Stomach (tissue), 9 donors: Measurements from ENCODE around the gene TFEB. TPM values are rescaled to one million over a fixed set of nuclear protein-coding genes. Genes with fewer than 3 reads are reported as not detected.

Source experiments
- DNase-seq, 2 donors: peaks; one replicate each; pipeline versions ENCODE4 v3.0.0 to v3.0.0-alpha.2; 2013 to 2019
- H3K27ac ChIP-seq, 5 donors: fragments of 200-600 bp in 4 of 5; sonication (generic) in 4 of 5; one replicate each; pipeline ENCODE4 v1.5.1; 2013 to 2019; ENCODE audit warnings: mild to moderate bottlenecking in 1 of 5, moderate library complexity in 1 of 5
- H3K27me3 ChIP-seq, 3 donors: fragments of 200-600 bp; sonication (generic); one replicate each; pipeline ENCODE4 v1.5.1; 2017 to 2019; ENCODE audit warnings: mixed run types in 1 of 3
- H3K36me3 ChIP-seq, 4 donors: fragments of 200-600 bp; sonication (generic); 1 replicate in 3 of 4; 2 replicates in 1 of 4; pipeline ENCODE4 v1.5.1; 2016 to 2019
- H3K4me1 ChIP-seq, 4 donors: fragments of 200-600 bp; sonication (generic); one replicate each; pipeline ENCODE4 v1.5.1; 2016 to 2019
- H3K4me3 ChIP-seq, 4 donors: fragments of 200-600 bp; sonication (generic) in 3 of 4; one replicate each; pipeline ENCODE4 v1.5.1; 2016 to 2019; ENCODE audit warnings: mild to moderate bottlenecking in 1 of 4
- H3K9me3 ChIP-seq, 4 donors: fragments of 200-600 bp; sonication (generic); one replicate each; pipeline ENCODE4 v1.5.1; 2016 to 2019
- CTCF ChIP-seq, 7 experiments: fragments of 450-650 bp in 4 of 7; fragments of 200-600 bp in 3 of 7; sonication (generic) in 3 of 7; IDR thresholded peaks; one replicate each; pipeline ENCODE4 v1.5.1; 2016 to 2019; ENCODE audit warnings: antibody characterized with exemption in 7 of 7, control low read depth in 2 of 7, mild to moderate bottlenecking in 1 of 7
- EP300 ChIP-seq: sonication (generic); formaldehyde crosslinking; IDR thresholded peaks from one replicate; pipeline ENCODE4 v1.6.1; 2017; ENCODE audit warnings: antibody characterized with exemption
- POLR2A ChIP-seq, 4 donors: fragments of 450-650 bp; IDR thresholded peaks; one replicate each; pipeline ENCODE4 v1.6.1; 2016; ENCODE audit warnings: antibody characterized with exemption in 4 of 4, control low read depth in 2 of 4, mild to moderate bottlenecking in 1 of 4, moderate library complexity in 1 of 4
- POLR2AphosphoS5 ChIP-seq, 3 donors: sonication (generic); formaldehyde crosslinking; IDR thresholded peaks; one replicate each; pipeline ENCODE4 v1.6.1; 2016; ENCODE audit warnings: antibody characterized with exemption in 3 of 3
- WGBS, 5 donors: extraction: QIAGEN DNeasy Blood & Tissue Kit in 3 of 5; methylation state at CpG; one replicate each; pipeline versions ENCODE4 v1.1.5 to v1.1.7; 2013 to 2018; 5-methylcytosine and 5-hydroxymethylcytosine counted together
- intact Hi-C: fragments of 100-400 bp; cut with DNase I; formaldehyde crosslinking; loops from one replicate; pipeline ENCODE4 v1.15.1; 2023; ENCODE audit warnings: low total_unique reads
- polyA plus RNA-seq, 3 donors: library from polyadenylated mRNA; stranded (reverse); fragments of 200-250 nt; gene quantifications; one replicate each; pipeline ENCODE4 v1.2.3, GENCODE V29; 2013
- total RNA-seq, 5 donors: library from RNA; depleted of rRNA; stranded (reverse); fragments of >200 nt; gene quantifications; one replicate each; pipeline versions ENCODE4 v1.1.0 to v1.2.3, GENCODE V29; 2014 to 2016
- donor health status: healthy with polysubstance abuse.
- donor health status: Bipolar disorder and iron deficiency.
- donor health status: healthy.

TFEB gene
- total and polyA plus RNA-seq, 8 donors: 6.4 to 130 (median 13.5) TPM

GRCh38 chr6:41678511-41679084 is 56.8 kb downstream of the TFEB start:
- 73 to 86% (median 84%) methylated on average over 7 to 8 of the region's 8 CpGs for WGBS, 5 donors
- no peaks in the 10 kb centered on the region for H3K36me3 ChIP-seq
- no peak overlapping the region for H3K27ac ChIP-seq
- no peaks in the 10 kb centered on the region for H3K27me3 ChIP-seq
- intact Hi-C loops: loop anchor here (5.0 kb wide), 1 partner anchor 306 kb away; no protein-coding TSS in a partner anchor
- no peaks in the 10 kb centered on the region for H3K9me3 ChIP-seq
- H3K4me3 ChIP-seq: no peak overlapping the region
- no peak for TF ChIP-seq CTCF (IDR thresholded peaks at IDR 0.05)
- TF ChIP-seq POLR2AphosphoS5 (IDR thresholded peaks at IDR 0.05): no peak
- TF ChIP-seq EP300: no peak
- TF ChIP-seq POLR2A (IDR thresholded peaks at IDR 0.05): no peak
- DNase-seq: no peak
- peaks cover 13 to 19% (median 18%) of the 10 kb centered on the region in 4 donors for H3K4me1 ChIP-seq

GRCh38 chr6:41677124-41677921 is 58.1 kb downstream of the TFEB start:
- no peak overlapping the region for H3K4me3 ChIP-seq
- TF ChIP-seq POLR2A (IDR thresholded peaks at IDR 0.05) (no peak), CTCF (IDR thresholded peaks at IDR 0.05) (no peak), POLR2AphosphoS5 (IDR thresholded peaks at IDR 0.05) (no peak), EP300 (no peak)
- WGBS, 5 donors: 84 to 93% (median 88%) methylated on average over 22 to 25 of the region's 25 CpGs
- H3K36me3 ChIP-seq: no peaks in the 10 kb centered on the region
- no peak overlapping the region for H3K27ac ChIP-seq
- intact Hi-C loops: loop anchor here (5.0 kb wide), 1 partner anchor 305 kb away; no protein-coding TSS in a partner anchor
- H3K9me3 ChIP-seq: no peaks in the 10 kb centered on the region
- peaks cover 1 to 6% (median 5%) of the 10 kb centered on the region in 4 donors for H3K4me1 ChIP-seq
- no peaks in the 10 kb centered on the region for H3K27me3 ChIP-seq
- no peak for DNase-seq

- H3K27me3 ChIP-seq: peaks cover 0 to 5% (median 0%) of the 10 kb centered on the region in 3 donors
- TF ChIP-seq POLR2AphosphoS5 (IDR thresholded peaks at IDR 0.05): no peak
- H3K36me3 ChIP-seq: no peaks in the 10 kb centered on the region
- no peaks in the 10 kb centered on the region for H3K9me3 ChIP-seq
- DNase-seq: no peak
- no peak overlapping the region for H3K4me3 ChIP-seq
- intact Hi-C loops: loop anchor here (5.0 kb wide), 1 partner anchor 304 kb away; no protein-coding TSS in a partner anchor
- 76 to 89% (median 81%) methylated on average over 5 of the region's 5 CpGs for WGBS, 5 donors
- H3K4me1 ChIP-seq: no peaks in the 10 kb centered on the region
- H3K27ac ChIP-seq: no peak overlapping the region
These were observed 59.0 kb downstream of the TFEB start for GRCh38 chr6:41676431-41676830.

- Histone ChIP-seq H3K4me3 (no peak overlapping the region), H3K9me3 (no peaks in the 10 kb centered on the region), H3K36me3 (no peaks in the 10 kb centered on the region), H3K27me3 (peaks cover 0 to 10% (median 0%) of the 10 kb centered on the region in 3 donors), H3K4me1 (no peaks in the 10 kb centered on the region), H3K27ac (no peak overlapping the region)
- TF ChIP-seq EP300: no peak
- no peak for TF ChIP-seq CTCF (IDR thresholded peaks at IDR 0.05)
- TF ChIP-seq POLR2A (IDR thresholded peaks at IDR 0.05): no peak
- TF ChIP-seq POLR2AphosphoS5 (IDR thresholded peaks at IDR 0.05): no peak
- intact Hi-C loops: loop anchor here (5.0 kb wide), 1 partner anchor 304 kb away; no protein-coding TSS in a partner anchor
- DNase-seq: no peak
- 64 to 77% (median 69%) methylated on average over 6 of the region's 6 CpGs for WGBS, 5 donors
These were observed 59.4 kb downstream of the TFEB start for GRCh38 chr6:41675992-41676391.
